Activated naive CD4-positive, alpha-beta T cell treated with anti-CD3 and anti-CD28 coated beads, Interleukin-2, amount 10 ng/mL, durations not matched to agents 7 days and 5 days (primary cell): ENCODE results near the gene OR9Q1.

Source experiments
- CTCF ChIA-PET: fragments of 350-600 bp; sonication (Branson Sonifier 250); formaldehyde crosslinking; loops from one replicate; lab custom pipeline; 2021; ENCODE audit warnings: antibody characterized with exemption; lab: Charles Lee
- DNase-seq: peaks from one replicate; pipeline ENCODE4 v3.0.0-alpha.2; 2020
- H3K27ac Mint-ChIP-seq: one replicate; pipeline ENCODE4 v1.8.0; 2021; ENCODE audit warnings: mild to moderate bottlenecking, moderate library complexity, mixed read lengths
- H3K27me3 Mint-ChIP-seq: one replicate; pipeline ENCODE4 v1.8.0; 2021; ENCODE audit warnings: mild to moderate bottlenecking, mixed read lengths
- H3K36me3 Mint-ChIP-seq: one replicate; pipeline ENCODE4 v1.8.0; 2021; ENCODE audit warnings: mixed read lengths
- H3K4me1 Mint-ChIP-seq: one replicate; pipeline ENCODE4 v1.8.0; 2021; ENCODE audit warnings: mixed read lengths
- H3K4me3 Mint-ChIP-seq: one replicate; pipeline ENCODE4 v1.8.0; 2021; ENCODE audit warnings: mild to moderate bottlenecking, moderate library complexity, mixed read lengths
- H3K9me3 Mint-ChIP-seq: one replicate; pipeline ENCODE4 v1.8.0; 2021; ENCODE audit warnings: mixed read lengths

Gene OR9Q1

DNA sequence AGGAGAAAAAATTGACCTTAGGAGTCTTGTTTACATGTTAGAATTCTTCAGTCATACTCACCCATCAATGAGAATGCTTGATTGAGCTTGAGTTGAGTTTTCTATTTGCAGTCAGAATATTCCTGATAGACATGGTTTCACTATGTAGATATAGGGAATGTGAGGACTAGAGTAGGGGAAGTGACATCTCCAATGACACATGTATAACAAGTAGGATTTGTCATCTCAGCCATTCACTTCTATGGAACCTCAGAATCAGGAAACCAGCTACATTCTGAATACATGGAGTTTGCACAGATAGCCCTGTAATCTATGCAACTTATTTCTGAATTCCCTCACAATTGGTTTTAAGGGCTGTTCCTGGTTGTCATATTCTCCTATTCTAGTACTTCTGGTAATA lies 20.1 kb upstream of the OR9Q1 start:
- peaks cover 5% of the 10 kb centered on the region for H3K27me3 Mint-ChIP-seq
- CTCF ChIA-PET = interaction anchor here (0.7 kb wide), 1 partner anchor 947 kb away, joined by 3 read pairs; no protein-coding TSS in a partner anchor
- no peaks in the 10 kb centered on the region for H3K9me3 Mint-ChIP-seq
- DNase-seq = no peak
- peaks cover 4% of the 10 kb centered on the region for H3K4me1 Mint-ChIP-seq
- H3K36me3 Mint-ChIP-seq = no peaks in the 10 kb centered on the region
- no peak overlapping the region for H3K27ac Mint-ChIP-seq
- H3K4me3 Mint-ChIP-seq = no peak overlapping the region

DNA sequence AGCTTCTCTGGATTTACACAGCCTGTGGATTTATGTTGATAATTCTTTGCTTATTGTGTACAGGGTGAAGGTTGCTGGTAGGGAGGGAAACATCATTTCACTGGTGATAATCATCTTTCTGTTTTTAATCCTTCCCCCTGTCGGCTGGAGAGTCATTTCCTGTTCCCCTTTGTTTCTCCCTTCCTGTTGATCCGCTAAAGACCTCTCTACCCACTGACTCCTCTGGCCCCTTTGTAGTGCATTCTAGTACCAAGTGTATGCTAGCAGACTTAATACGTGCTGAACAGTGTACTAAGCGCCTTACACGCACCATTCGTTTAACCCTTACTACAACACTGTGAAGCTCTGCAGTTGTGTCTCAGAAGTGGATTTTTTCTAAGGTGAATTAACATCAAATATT lies 19.0 kb upstream of the OR9Q1 start:
- Mint-ChIP-seq H3K27ac (no peak overlapping the region), H3K4me3 (no peak overlapping the region), H3K9me3 (no peaks in the 10 kb centered on the region), H3K4me1 (peaks cover 4% of the 10 kb centered on the region), H3K36me3 (no peaks in the 10 kb centered on the region), H3K27me3 (peaks cover 5% of the 10 kb centered on the region)
- no peak for DNase-seq
- CTCF ChIA-PET = no interaction called here

GRCh38 chr11:58006940-58007339 lies 16.7 kb upstream of the OR9Q1 start:
- H3K4me1 Mint-ChIP-seq = peaks cover 4% of the 10 kb centered on the region
- H3K4me3 Mint-ChIP-seq = no peak overlapping the region
- CTCF ChIA-PET = no interaction called here
- no peaks in the 10 kb centered on the region for H3K9me3 Mint-ChIP-seq
- no peaks in the 10 kb centered on the region for H3K36me3 Mint-ChIP-seq
- no peak for DNase-seq
- H3K27me3 Mint-ChIP-seq = peaks cover 5% of the 10 kb centered on the region
- H3K27ac Mint-ChIP-seq = no peak overlapping the region

- no peak overlapping the region for H3K4me3 Mint-ChIP-seq
- no peak overlapping the region for H3K27ac Mint-ChIP-seq
- H3K36me3 Mint-ChIP-seq = no peaks in the 10 kb centered on the region
- CTCF ChIA-PET = no interaction called here
- DNase-seq = no peak
- H3K4me1 Mint-ChIP-seq = no peaks in the 10 kb centered on the region
- H3K27me3 Mint-ChIP-seq = peaks cover 4% of the 10 kb centered on the region
- H3K9me3 Mint-ChIP-seq = no peaks in the 10 kb centered on the region
Measured at GRCh38 chr11:58011771-58012170, 11.9 kb upstream of the OR9Q1 start.

DNA sequence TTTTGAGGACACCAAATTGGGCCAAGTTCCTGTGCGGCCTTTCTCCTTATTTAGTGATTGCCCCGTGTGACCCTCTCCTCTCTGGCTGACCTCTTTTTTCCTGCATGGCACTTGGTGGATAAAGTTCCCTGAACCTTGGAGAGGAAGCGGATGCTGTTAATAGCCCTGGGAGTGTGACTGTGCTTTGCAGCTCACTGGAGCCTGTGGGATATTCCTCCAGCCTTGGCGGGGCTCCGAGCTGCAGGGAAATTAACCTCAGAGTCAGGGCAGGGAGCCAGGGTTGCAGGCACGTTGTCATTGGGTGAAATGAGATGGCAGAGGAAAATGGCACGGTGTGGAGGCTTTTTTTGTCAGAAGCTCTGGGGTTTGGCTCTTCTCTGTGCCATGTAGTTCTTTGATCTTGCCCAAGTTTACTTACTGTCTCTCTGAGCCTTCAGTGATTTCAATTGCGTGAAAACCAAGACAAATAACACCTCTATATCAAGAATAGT lies 965 bp downstream of the OR9Q1 start:
- H3K4me3 Mint-ChIP-seq = no peak overlapping the region
- peaks cover 4% of the 10 kb centered on the region for H3K27me3 Mint-ChIP-seq
- no peaks in the 10 kb centered on the region for H3K36me3 Mint-ChIP-seq
- H3K9me3 Mint-ChIP-seq = no peaks in the 10 kb centered on the region
- no peak for DNase-seq
- no peak overlapping the region for H3K27ac Mint-ChIP-seq
- H3K4me1 Mint-ChIP-seq = no peaks in the 10 kb centered on the region
- CTCF ChIA-PET = no interaction called here

GRCh38 chr11:58027341-58027740 lies 3.7 kb downstream of the OR9Q1 start:
- Mint-ChIP-seq H3K27me3 (peaks cover 4% of the 10 kb centered on the region), H3K4me3 (no peak overlapping the region), H3K36me3 (no peaks in the 10 kb centered on the region), H3K4me1 (no peaks in the 10 kb centered on the region), H3K9me3 (no peaks in the 10 kb centered on the region), H3K27ac (no peak overlapping the region)
- CTCF ChIA-PET = no interaction called here
- no peak for DNase-seq

DNA sequence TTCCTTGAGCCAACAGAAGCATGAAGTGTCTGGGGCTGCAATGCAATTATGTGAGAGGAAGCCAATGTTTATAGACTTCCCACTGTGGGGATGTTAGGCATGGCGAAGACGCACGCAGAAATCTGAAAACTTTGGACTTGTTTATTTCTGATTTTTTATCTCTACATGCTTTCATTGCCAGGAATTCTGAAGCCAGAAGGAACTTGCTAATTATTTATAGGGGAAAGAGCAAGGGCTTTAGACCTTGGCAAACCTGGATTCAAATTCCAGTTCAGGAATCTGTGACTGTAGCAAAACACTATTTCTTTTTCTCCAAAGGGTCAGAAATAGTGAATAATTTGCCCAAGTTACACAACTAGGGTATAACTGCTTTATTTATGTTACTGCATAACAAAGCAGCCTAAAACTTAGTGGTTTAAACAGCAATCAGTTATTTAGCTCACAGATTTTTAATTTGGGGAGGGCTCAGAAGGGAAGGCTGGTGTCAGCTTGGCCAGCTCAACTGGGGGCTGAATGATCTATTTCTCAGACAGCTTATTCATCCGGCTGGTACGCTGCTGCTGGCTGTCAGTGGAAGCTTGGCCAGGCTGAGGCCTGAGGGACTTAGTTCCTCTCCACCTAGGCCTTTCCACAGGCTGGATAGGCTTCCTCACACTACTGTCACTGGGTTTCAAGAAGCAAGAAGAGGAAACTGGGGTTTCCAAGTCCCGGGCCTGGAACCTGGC lies 5.2 kb downstream of the OR9Q1 start:
- DNase-seq = no peak
- H3K27ac Mint-ChIP-seq = no peak overlapping the region
- H3K4me3 Mint-ChIP-seq = no peak overlapping the region
- H3K9me3 Mint-ChIP-seq = no peaks in the 10 kb centered on the region
- no peaks in the 10 kb centered on the region for H3K36me3 Mint-ChIP-seq
- CTCF ChIA-PET = no interaction called here
- peaks cover 4% of the 10 kb centered on the region for H3K27me3 Mint-ChIP-seq
- no peaks in the 10 kb centered on the region for H3K4me1 Mint-ChIP-seq

- Mint-ChIP-seq H3K27ac (no peak within 1 kb of the TSS), H3K36me3 (no peaks in the 10 kb centered on the region), H3K4me1 (no peaks in the 10 kb centered on the region), H3K27me3 (no peaks in the 10 kb centered on the region), H3K4me3 (no peak within 1 kb of the TSS), H3K9me3 (no peaks in the 10 kb centered on the region)
- no peak for DNase-seq
- CTCF ChIA-PET = no interaction called here
Measured at GRCh38 chr11:58030653-58031052, 7.0 kb downstream of the OR9Q1 start, which contains the start of gene OR6Q1. Gene OR6Q1 (plus strand): TSS chr11:58030953. CDS start chr11:58030953, 0 bp downstream.

- H3K9me3 Mint-ChIP-seq = peaks cover 4% of the 10 kb centered on the region
- H3K4me1 Mint-ChIP-seq = no peaks in the 10 kb centered on the region
- no peak for DNase-seq
- CTCF ChIA-PET = no interaction called here
- no peak overlapping the region for H3K4me3 Mint-ChIP-seq
- H3K36me3 Mint-ChIP-seq = no peaks in the 10 kb centered on the region
- H3K27ac Mint-ChIP-seq = no peak overlapping the region
- H3K27me3 Mint-ChIP-seq = no peaks in the 10 kb centered on the region
Measured at GRCh38 chr11:58034471-58034870, 10.8 kb downstream of the OR9Q1 start.

GRCh38 chr11:58039589-58039988 lies 15.9 kb downstream of the OR9Q1 start:
- no peaks in the 10 kb centered on the region for H3K36me3 Mint-ChIP-seq
- DNase-seq = no peak
- no peak overlapping the region for H3K4me3 Mint-ChIP-seq
- peaks cover 4% of the 10 kb centered on the region for H3K9me3 Mint-ChIP-seq
- H3K27me3 Mint-ChIP-seq = no peaks in the 10 kb centered on the region
- CTCF ChIA-PET = no interaction called here
- no peaks in the 10 kb centered on the region for H3K4me1 Mint-ChIP-seq
- H3K27ac Mint-ChIP-seq = no peak overlapping the region

DNA sequence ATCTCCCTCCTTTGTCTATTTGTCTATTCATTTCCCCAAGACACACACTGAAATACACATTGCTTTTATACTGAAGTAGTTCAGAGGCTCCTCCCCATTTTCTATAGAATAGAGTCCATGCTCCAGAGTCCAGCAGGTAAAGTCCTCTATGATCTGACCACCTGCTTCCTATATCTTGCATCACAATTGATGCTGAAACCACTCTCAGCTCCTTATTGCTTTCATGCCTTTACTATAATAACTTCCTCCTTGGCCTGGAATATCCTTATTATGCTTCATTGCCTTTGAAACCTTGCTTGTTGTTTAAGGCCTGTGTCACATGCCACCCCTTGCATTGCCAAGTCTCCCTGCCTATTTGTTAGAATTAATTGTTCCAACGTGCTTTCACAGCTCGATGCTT lies 19.7 kb downstream of the OR9Q1 start:
- Mint-ChIP-seq H3K9me3 (no peaks in the 10 kb centered on the region), H3K4me1 (no peaks in the 10 kb centered on the region), H3K27ac (no peak overlapping the region), H3K4me3 (no peak overlapping the region), H3K36me3 (no peaks in the 10 kb centered on the region), H3K27me3 (no peaks in the 10 kb centered on the region)
- CTCF ChIA-PET = no interaction called here
- DNase-seq = no peak

GRCh38 chr11:58046231-58046630 lies 22.6 kb downstream of the OR9Q1 start:
- H3K4me3 Mint-ChIP-seq = no peak overlapping the region
- H3K9me3 Mint-ChIP-seq = no peaks in the 10 kb centered on the region

DNA sequence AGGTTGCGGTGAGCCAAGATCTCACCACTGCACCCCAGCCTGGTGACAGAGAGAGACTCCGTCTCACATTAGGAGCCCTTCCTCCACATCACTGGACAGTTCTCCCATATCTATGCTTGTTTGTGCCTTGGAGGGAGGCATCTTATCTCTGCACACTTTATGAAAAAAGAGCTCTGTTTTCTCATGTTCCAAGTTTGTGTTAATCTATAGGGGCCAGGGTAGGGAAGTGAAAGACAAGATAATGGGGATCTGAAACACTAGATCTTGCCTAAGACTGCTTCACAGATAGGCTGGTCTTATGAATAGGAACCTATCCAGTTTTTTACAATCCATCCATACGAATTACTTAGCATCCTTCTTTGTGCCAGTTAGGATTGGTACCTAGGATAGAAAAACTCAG lies 24.1 kb downstream of the OR9Q1 start:
- Mint-ChIP-seq H3K27me3 (no peaks in the 10 kb centered on the region), H3K27ac (no peak overlapping the region), H3K4me1 (no peaks in the 10 kb centered on the region), H3K9me3 (no peaks in the 10 kb centered on the region), H3K4me3 (no peak overlapping the region), H3K36me3 (no peaks in the 10 kb centered on the region)
- no peak for DNase-seq
- CTCF ChIA-PET = no interaction called here

More at GRCh38 chr11:58046231-58046630, 22.6 kb downstream of the OR9Q1 start:
- DNase-seq = no peak
- Mint-ChIP-seq H3K27ac (no peak overlapping the region), H3K36me3 (no peaks in the 10 kb centered on the region), H3K4me1 (no peaks in the 10 kb centered on the region), H3K27me3 (no peaks in the 10 kb centered on the region)
- CTCF ChIA-PET = no interaction called here

- CTCF ChIA-PET = no interaction called here
- Mint-ChIP-seq H3K27ac (no peak overlapping the region), H3K36me3 (no peaks in the 10 kb centered on the region), H3K9me3 (no peaks in the 10 kb centered on the region), H3K27me3 (no peaks in the 10 kb centered on the region), H3K4me3 (no peak overlapping the region), H3K4me1 (no peaks in the 10 kb centered on the region)
- DNase-seq = no peak
Measured at GRCh38 chr11:58055806-58056401, 32.2 kb downstream of the OR9Q1 start.

- no peak for DNase-seq
- no peaks in the 10 kb centered on the region for H3K4me1 Mint-ChIP-seq
- CTCF ChIA-PET = no interaction called here
- H3K27me3 Mint-ChIP-seq = no peaks in the 10 kb centered on the region
- no peak overlapping the region for H3K27ac Mint-ChIP-seq
- H3K9me3 Mint-ChIP-seq = no peaks in the 10 kb centered on the region
- no peak overlapping the region for H3K4me3 Mint-ChIP-seq
- H3K36me3 Mint-ChIP-seq = no peaks in the 10 kb centered on the region
Measured at GRCh38 chr11:58057481-58057880, 33.8 kb downstream of the OR9Q1 start.
